Kidney tubule cell (primary cell): ENCODE data around the gene SMIM7.

Experiments
- DNase-seq: peaks from one replicate; pipeline ENCODE4 v3.0.0-alpha.2; 2018; ENCODE audit warnings: low spot score

The SMIM7 gene

DNA sequence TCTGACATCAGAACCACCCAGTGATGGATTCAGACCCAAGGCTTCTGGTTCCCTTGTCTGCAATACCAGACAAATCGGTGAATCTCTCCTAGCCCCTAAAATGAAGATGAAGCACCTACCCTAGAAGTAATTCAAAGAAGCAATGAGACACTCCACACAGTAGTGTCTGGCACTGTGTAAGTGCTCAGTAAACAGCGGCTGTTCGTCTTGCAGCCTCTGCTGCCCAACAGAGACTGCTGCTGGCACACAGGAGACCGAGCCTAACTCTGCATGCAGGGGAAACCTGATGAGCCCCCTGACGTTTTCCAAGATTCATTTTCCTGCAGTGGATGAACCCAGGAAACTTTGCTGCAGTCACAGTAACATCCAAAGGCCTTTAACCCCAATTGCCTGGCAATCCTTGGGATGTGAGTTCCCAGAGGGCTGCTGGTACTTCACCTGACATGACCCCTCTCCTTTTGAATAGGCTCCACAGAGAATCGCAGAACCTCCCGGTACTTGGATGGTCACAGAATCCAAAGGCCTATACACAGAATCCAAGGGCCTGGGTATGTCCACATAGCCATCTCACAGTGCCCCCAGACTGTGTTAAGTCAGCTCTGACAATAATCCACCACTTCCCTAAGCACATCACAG is 38.7 kb downstream of the SMIM7 start:
- DNase-seq = no peak

DNA sequence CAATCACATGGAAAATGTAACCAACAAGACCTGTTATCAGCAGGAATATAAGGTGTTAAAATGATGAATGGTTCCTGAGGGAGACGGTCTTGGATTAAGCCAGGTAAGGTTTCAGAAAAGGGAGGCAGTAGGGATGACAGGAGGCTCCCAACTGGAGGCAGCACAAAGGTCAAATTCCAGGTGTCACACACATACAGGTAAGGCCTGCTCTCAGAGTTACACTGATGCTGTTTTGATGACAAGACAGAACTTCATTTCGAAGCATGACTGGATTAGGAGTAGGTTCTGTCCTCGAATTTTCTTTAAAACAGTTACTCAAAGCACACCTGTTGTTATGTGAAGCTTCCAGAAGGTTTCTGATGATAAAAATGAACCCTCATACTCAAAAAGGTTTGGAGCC is 39.4 kb downstream of the SMIM7 start:
- DNase-seq = no peak

DNA sequence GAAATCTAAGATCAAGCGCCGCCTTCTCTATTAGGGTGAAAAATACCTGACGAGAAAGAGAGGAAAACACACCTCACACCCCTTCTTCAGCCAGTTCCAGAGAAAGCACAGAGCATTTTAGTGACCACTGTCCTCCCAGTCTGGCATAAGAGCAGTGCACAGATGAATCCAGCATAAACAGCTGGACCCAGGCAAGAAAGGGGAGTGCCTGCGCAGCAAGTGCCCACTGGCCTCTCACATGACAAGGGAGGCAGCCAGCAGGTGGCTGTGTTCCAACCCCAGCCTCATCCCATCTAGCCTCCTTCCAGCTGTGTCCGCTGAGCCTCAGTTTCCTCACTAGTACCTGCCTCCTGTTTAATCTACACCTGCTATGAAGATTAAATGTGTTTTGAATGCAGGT is 39.9 kb downstream of the SMIM7 start:
- DNase-seq = no peak

DNA sequence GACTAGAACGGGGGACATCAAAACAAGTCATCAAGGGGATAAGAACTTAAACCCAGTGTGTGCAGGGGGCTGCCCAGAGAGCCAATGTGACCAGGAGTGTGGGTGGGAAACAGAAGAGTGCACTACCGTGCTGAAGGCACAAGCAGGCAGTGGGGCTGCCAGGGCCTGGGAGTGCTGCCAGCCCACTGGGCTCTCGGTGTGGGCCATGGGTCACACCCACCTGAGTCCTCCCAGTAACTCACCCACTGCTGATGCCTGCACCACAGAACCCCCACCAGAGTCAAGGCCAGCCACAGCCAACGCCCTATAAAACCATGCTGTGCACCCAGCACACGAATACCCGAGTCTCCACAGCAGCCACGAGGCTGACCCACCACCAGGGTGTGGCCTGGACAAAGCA is 40.5 kb downstream of the SMIM7 start:
- DNase-seq = no peak

DNA sequence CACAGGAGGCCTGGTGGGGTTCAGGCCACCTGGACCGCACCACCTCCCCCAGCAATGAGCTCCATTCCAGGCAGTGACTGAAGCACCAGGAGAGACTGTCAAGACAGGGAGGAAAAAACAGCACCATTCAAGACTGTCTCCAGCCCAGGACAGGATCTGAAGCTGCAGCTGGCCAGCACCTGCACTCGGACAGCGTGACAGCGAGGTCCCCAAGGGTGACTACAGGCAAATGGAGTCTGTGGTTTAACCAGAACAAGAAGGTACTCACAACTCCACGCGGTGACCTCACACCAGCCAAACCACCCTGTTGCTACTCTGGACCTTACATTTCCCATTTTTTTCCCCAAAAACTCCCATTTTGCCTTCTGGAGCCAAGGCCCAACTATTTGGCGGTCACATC is 41.7 kb downstream of the SMIM7 start:
- DNase-seq = no peak

DNA sequence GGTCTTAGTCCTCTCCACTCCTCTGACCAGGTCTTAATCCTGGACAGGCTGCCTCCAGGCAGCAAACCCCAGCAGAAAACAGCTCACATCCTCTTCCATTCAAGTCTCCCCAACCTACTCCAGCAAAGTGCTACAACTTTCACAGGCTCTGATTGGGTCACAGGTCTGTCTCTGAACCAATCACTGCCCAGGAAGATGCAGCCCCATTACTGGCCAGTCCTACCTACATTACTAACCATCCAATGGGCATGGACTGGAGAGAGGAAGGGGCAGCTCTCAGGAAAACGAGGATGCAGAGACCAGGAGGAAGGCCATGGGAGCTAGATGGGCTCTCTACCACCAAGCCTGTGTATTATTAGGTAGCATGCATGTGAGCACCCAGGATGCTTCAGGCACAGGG is 44.1 kb downstream of the SMIM7 start:
- no peak for DNase-seq

DNA sequence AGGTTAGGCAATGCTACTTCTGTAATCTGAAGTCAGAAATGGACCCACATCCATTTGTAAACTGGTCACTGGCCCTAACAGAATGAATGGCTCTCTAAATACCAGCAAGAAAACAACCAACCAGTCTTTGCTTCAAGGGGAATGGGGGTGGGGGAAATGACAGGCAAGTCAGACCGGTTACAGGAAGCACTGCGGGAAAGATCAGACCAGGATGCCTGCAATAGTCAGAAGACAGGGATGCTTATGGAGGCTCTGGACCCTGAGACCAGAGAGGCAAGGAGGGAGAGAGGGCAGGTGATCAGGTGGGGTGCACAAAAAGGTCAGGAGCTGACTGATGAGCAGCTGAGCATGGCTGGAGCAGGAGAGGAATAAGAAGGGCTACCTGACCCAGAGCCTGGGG is 45.0 kb downstream of the SMIM7 start:
- DNase-seq = no peak

DNA sequence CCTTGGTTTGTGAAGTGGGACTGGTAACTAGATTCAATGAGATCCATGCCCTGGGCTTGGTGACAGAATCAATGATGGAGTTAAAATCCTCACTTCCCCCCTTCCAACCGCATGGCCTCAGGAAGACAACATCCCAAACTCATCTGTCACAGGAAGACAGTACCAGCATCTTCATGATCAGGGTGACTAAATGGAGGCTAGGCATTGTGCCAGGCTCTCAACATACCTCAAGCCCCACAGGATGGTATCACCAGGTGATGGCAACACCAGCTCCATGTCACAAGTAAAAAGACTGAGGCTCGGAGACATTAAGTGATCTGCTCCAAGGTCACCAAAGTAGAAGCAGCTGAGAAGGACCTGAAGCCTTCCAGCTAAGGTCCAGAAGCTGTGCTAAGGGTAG is 46.1 kb downstream of the SMIM7 start:
- no peak for DNase-seq

DNA sequence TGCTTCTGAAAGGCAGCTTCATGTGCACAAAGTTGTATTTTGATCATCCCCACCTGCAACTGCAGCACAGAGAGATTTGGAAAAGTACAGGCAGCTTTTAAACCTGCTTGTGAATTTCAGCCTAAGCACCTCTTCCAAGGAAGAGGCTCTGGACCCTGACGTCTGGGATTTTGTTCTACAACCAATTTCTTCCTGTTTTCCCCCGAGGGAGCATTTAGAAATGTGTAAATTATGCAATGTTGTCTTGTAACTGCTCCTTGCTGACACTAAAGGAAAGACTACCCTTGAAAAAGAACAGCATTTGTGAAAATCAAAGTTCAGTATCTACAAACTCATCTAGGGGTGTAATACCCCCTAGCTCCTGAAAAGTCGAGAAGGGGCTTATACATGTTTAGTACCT is 47.3 kb downstream of the SMIM7 start:
- DNase-seq = no peak

DNA sequence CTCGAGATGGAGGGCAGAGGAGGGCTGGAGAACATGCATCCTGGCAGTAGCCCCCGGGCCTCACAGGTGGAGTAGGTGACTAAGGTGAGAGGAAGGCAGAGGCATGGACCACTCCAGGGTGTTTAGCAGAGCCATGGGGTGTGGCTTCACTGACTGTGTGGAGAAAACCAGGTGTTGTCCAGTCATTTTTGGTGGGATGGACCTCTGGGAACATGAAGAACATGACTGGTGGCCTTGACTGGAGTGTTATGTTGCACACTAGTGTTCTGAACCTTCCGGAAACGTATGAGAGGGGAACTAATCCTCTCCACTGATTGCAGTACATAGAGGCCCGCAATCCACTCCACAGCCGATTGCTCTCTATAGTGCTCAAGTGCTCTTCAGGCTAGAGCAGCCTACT is 48.8 kb downstream of the SMIM7 start:
- no peak for DNase-seq

DNA sequence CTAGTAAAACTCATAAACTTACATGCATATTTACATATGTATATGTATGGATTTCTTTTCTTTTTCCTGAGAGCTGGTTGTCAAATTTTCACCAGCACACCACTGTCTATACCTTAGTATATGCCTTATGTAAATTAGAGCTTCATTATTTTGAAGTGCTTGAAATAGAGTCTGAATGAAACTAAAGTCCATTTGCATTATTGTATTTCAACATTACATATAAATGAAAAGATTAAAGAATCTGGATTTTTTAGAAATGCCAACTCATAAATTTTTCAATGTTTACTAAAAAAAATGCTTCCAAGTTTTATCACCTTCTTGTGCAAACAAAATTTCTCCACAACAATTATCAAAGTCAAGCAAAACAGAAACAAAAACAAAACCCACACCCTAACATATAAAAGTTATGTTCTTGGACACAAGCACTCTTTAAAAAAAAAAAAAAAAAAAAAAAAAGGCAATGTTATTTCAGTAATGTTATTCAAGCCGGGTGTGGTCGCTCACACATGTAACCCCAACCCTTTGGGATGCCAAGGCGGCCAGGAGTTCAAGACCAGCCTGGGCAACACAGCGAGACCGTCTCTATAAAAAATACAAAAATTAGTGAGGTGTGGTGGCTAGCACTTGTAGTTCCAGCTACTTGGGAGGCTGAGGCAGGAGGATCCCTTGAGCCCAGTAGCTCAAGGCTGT is 50.3 kb downstream of the SMIM7 start:
- no peak for DNase-seq

DNA sequence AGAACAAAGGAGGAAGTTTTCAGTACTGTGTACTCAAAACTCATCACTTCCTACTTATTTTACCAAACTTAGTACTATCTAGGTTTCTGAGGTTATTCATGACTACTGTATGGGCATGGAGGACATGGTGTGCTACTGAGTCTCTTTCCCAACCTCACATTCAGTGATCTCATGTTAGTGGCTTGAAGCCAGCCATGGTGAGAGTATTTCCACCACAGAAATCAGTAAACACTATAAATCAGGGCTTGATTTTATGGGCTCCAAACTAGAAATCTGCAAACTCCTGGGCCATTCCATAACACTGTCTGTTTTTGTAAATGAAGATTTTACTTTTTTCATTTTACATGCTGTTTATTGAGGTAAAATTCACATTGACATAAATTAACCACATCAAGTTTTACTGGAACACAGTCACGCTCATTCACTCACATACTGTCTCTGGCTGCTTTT is 51.6 kb downstream of the SMIM7 start:
- DNase-seq = peak; percentile 33

DNA sequence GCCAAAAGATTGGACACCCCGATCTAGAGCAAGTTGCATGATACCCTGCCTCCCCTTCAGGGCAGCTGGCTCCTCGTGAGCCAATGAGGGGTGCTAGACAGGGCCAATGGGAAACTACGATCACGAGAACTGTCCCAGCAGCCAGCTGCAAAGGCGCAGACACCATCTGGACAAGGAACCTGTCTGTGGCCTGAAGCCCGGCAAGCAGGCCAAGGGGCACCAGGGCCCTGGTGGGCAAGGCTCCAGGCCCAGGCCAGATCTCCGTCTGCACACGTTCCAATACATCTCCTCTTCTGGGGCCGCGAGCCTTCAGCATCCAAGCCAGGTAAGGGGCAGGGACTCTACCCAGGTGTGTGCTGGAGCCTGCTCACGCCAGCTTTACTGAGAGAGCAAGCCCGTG is 52.1 kb downstream of the SMIM7 start:
- DNase-seq = no peak

DNA sequence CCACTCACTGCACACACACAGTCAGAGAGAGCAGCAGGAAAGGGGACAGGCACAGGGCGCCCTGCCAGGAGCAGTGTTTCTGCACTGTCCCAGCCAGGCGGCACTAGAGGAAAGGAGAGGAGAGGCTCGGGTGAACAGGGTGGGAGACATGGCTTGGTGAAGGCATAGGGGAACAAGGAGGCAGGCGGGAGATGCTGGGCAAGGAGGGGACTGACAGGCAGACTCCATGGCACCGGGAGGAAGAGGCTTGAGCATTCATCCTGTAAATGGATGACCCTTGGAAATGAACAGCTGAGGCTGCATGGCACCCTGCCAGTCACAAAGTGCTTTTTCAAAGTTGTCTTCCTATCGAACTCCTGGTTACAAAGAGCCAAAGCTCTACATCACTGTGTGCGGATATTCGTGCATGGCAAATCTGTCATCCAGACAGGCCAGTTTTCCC is 54.4 kb downstream of the SMIM7 start:
- DNase-seq = no peak

DNA sequence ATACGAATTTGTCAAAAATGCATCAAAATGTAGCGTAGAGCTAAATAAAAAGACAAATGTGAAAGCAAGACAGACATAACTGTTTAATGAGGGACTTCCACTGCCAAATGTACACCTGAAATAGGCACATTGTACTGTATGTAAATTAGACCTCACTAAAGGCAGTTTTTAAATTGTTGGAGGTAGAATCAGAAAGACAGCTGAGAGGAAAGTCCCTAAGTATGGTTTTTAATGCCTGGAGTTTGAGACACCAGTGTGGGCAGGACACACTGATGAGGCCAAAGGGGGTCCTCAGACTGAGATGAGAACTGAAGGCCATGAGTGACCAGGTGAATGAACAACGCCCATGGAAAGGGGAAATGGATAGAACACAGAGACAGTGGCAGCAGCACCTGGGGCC is 54.8 kb downstream of the SMIM7 start:
- DNase-seq = no peak

DNA sequence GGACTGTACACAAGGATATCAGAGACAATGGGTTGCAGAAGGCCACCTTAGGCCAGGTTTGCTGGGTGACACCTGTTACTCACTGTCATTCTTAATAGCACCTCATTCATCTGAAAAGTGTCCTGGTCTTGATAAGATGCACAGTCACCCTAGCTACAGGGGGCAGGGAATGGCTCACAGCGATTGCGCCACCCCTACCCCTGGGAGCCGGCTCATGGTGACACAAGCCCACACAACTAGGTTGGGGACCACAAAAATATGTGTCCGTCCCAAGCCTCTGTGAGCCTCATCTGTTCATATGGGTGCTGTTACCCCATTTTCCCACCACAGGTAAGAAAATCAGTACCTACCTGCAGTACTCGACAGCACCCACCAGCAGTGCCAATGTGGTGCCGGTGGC is 55.3 kb downstream of the SMIM7 start:
- no peak for DNase-seq

DNA sequence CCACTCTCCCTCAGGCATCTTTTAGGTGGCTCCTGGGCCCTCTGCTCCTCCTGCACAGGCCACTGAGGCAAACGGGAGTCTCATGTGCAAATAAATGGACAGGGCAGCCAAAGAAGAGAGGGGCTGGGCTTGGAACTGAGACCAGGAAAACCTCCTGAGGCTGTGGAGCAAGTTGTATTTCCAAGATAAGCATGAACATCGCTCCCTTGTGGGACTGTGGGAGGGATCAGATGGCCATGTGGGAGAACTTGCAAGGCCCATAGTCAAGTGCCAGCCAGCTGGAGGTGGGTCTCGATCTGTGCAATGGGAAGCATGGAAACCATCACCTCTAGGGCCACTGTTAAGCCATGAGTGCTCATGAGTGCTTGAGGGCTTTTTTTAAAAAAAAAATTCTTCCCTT is 56.9 kb downstream of the SMIM7 start:
- DNase-seq = no peak

DNA sequence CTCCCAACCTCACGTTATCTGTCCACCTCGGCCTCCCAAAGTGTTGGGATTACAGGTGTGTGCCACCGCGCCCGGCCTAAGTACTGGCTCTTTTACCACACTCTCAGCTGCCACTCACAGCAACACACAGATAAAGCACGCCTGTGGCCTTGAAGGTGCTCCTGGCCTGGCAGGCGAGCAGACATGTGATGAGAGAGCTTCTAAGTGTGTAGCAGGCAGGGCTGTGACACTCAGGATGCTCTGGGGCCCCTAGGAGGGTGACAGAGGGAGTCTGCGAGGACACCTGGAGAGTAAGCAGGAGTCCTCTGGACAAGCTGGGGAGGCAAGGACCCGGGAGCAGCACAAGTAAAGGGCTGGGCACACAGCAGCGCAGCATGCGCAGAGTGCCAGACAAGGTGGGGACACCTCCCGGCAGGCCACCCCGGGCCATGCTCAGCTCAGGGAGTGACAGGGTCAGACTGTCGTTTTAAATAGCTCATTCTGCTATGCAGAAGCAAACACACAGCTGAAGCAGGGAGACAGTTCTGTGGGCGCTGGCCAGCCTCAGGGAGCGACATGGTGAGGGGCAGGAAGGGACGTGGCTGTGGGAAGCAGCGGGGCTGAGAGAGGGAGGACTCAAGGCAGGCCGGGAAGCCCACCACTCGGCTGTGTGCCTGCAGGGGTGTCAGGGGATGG is 58.4 kb downstream of the SMIM7 start:
- DNase-seq = no peak

DNA sequence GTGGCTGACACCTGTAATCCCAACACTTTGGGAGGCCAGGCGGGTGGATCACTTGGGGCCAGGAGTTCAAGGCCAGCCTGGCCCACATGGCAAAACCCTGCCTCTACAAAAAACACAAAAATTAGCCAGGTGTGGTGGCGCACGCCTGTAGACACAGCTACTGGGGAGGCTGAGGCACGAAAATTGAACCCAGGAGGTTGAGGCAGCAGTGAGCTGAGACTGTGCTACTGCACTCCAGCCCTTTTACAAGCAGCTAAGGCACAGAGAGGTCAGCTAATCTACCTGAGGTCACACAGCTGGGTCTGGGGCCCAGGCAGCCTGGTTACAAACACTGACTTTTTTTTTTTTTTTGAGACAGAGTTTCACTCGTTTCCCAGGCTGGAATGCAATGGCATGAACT is 59.1 kb downstream of the SMIM7 start:
- DNase-seq = no peak

DNA sequence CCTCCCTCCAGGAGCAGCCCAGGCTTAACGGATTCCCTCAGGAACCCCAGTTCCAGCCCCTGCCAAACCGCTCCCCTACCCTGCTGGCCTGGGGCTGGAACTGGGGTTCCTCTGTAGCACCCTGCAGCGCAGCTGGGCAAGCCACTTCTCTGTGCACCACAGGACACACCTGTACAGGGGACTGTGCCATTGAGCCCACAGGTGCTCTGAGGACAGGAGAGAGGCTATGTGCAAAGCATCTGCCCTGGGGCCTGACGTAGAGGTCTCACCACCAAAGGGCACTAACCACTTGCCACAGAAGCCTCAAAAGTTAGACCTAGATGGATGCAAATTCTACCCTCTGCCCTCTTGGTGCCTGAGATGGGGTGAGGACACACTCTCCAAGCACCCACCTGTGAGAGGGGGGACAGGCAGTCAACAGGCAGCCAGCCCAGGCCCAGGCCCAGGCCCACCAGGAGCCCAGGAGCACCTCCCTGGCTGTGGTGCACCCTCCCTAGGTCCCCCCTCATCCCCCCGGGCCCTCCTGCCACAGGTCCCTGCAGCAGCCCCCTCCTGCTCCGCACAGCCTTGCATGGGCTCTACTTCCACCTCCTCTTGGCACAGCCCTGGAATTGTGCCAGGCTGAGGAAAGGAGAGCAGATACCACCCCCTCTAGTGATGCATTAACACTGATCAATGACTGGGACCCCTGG is 60.1 kb downstream of the SMIM7 start:
- no peak for DNase-seq

DNA sequence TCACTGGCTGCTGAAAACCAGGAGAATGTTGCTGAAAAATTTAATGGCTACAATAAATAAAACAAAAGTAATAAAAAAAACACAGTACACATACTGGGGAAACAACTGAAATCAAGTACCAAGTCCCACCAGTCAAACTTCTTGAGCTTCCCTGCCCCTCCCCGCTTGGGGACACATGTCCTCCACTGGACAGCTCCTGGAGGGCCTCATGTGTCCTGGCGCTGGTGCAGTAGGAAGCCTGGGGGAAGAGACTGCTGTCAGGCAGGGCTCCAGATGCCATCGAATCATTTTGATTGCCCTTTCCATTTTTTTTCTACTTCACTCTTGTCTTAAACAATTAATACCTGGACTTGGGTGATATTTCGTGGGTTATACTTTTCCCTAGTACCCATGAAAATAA is 61.1 kb downstream of the SMIM7 start:
- DNase-seq = no peak

DNA sequence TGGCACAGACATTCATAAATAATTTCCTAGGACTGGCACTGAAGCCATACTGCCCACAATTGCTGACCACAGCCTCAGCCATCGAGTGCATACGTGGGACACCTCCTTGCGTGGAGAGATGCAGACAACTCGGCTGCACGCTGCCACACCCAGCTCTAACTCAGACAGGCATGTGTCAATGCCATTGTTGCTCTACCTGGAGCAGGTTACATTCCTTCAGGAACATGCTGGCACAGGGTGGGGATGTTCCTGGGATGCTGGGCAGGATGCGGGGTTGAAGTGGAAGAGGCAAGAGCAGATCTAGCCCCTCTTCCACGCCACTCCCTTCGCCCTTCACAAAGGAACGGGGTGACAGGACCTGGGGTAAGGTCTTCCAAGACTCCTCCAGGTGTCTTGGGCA is 63.5 kb downstream of the SMIM7 start:
- no peak for DNase-seq
